Measurements from ENCODE around the gene MPEG1.

DNA sequence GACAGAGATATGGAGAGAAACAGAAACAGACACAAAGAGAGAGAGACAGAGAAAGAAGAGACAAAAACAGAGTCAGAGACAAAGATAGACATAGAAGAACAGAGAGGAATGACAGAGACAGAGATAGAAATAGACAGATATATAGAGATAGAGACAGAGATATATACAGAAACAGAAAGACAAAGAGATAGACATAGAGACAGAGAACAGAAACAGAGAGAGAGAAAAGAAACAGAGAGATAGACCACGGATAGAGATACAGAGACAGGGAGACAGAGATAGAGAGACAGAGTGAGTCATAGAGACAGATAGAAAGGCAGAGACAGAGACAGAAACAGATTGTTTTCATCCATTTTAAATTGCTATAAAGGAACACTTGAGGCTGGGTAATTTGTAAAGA lies 12.3 kb upstream of the MPEG1 start:
- TF ChIP-seq, protein P1, sequence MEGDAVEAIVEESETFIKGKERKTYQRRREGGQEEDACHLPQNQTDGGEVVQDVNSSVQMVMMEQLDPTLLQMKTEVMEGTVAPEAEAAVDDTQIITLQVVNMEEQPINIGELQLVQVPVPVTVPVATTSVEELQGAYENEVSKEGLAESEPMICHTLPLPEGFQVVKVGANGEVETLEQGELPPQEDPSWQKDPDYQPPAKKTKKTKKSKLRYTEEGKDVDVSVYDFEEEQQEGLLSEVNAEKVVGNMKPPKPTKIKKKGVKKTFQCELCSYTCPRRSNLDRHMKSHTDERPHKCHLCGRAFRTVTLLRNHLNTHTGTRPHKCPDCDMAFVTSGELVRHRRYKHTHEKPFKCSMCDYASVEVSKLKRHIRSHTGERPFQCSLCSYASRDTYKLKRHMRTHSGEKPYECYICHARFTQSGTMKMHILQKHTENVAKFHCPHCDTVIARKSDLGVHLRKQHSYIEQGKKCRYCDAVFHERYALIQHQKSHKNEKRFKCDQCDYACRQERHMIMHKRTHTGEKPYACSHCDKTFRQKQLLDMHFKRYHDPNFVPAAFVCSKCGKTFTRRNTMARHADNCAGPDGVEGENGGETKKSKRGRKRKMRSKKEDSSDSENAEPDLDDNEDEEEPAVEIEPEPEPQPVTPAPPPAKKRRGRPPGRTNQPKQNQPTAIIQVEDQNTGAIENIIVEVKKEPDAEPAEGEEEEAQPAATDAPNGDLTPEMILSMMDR (IDR thresholded peaks at IDR 0.05), result no peak
- no peak for TF ChIP-seq POLR2A (IDR thresholded peaks at IDR 0.05)

Measured in uterus (tissue), 2 donors.